Right lobe of liver (tissue), 6 donors: ENCODE results near the gene CTSD. TPM values are rescaled to one million over a fixed set of nuclear protein-coding genes. Genes with fewer than 3 reads are reported as not detected.

ENCODE experiments used
- ATAC-seq, 4 donors: fragments of 200-7000 bp; cut with Tn5 transposase; one replicate each; pipeline ENCODE4 v1.9.1; 2020; ENCODE audit warnings: mild to moderate bottlenecking in 4 of 4, moderate library complexity in 4 of 4
- DNase-seq, 3 donors: peaks; one replicate each; pipeline ENCODE4 v3.0.0-alpha.2; 2020
- H3K27ac ChIP-seq, 3 donors: fragments of 200-600 bp; one replicate each; pipeline ENCODE4 v1.8.0; 2022
- H3K27me3 ChIP-seq, 2 donors: fragments of 200-600 bp; one replicate each; pipeline ENCODE4 v1.8.0; 2022
- H3K36me3 ChIP-seq, 4 donors: fragments of 200-600 bp; sonication (generic) in 1 of 4; one replicate each; pipeline versions ENCODE4 v1.5.1 to v1.8.0; 2017 to 2022; ENCODE audit warnings: control low read depth in 1 of 4
- H3K4me1 ChIP-seq, 4 donors: fragments of 200-600 bp; sonication (generic) in 1 of 4; one replicate each; pipeline versions ENCODE4 v1.5.1 to v1.8.0; 2017 to 2022; ENCODE audit warnings: control low read depth in 1 of 4
- H3K4me3 ChIP-seq, 3 donors: fragments of 200-600 bp; one replicate each; pipeline ENCODE4 v1.8.0; 2022
- H3K9me3 ChIP-seq, 4 donors: fragments of 200-600 bp; sonication (generic) in 1 of 4; one replicate each; pipeline versions ENCODE4 v1.5.1 to v1.8.0; 2017 to 2022; ENCODE audit warnings: control low read depth in 1 of 4
- POLR2A ChIP-seq: fragments of 450-650 bp; IDR thresholded peaks from one replicate; pipeline ENCODE4 v1.6.1; 2017; ENCODE audit warnings: antibody characterized with exemption, mild to moderate bottlenecking
- WGBS: methylation state at CpG from one replicate; pipeline ENCODE4 v1.1.6; 2018; ENCODE audit warnings: low coverage, low lambda C conversion rate; ENCODE audit not compliant: insufficient coverage; ENCODE audit errors: missing lambda C conversion rate; 5-methylcytosine and 5-hydroxymethylcytosine counted together
- intact Hi-C, 2 donors: fragments of 100-400 bp; cut with DNase I; formaldehyde crosslinking; loops; one replicate each; pipeline versions ENCODE4 v1.11.2 to v1.14.1; 2022
- total RNA-seq, 6 experiments: library from RNA; depleted of rRNA in 2 of 6; stranded (reverse); fragments of >200 nt in 2 of 6; fragmentation: NEBNext Ultra II Directional in 3 of 6; extraction: Animal tissue kit (Norgen Biotek cat#: 25700) in 3 of 6; gene quantifications; one replicate each; pipeline versions ENCODE4 v1.1.0 to v1.2.4, GENCODE V29; 2016 to 2023
- TF ChIP-seq, protein P1 (sequence below), 4 donors: fragments of 200-600 bp in 3 of 4; fragments of 450-650 bp in 1 of 4; IDR thresholded peaks; one replicate each; pipeline versions ENCODE4 v1.5.1 to v1.8.0; 2016 to 2022; ENCODE audit warnings: antibody characterized with exemption in 4 of 4, mild to moderate bottlenecking in 2 of 4
- donor health status: DM: no; HTN: yes; CAD: no.
- donor health status: DM: no; HTN: no; CAD: no.
- donor health status: DM: no; HTN: no; CAD: no.
- donor health status: DM: no; HTN: yes; CAD: no.
- donor health status: DM: no; HTN: yes; CAD: no.

Gene CTSD
- total RNA-seq, 6 experiments from 2014 or later, result 515 to 1,549 (median 1,009) TPM

DNA sequence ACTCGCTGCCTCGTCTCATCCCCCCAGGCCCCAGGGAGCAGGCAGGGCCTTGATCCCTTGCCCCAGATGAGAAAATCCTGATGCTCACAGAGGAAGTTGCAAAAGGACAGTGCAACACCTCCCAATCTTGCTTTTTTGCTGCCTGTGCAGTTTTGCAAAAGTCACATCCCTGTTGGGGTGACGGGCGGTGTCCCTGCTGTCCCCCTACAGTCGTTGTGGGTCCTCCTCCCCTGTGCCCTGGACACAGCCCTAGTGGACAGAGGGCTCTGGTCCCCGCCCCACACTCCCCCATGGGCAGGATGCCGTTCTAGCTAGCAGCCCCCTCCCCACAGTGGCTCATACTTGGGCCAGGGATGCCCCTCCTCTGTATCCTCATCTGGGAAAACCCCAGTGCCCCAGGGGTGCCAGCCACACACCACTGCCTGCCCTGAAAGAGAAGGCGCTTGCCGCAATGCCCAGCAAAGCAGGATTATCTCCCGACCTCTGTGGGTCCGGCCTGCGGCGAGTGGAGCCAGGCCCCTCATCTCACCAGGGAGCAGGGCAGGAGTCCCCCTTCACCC is 18.4 kb upstream of the CTSD start:
- no peaks in the 10 kb centered on the region for H3K4me1 ChIP-seq
- peak overlapping the region in 1 of 3 donors; percentile 24 for H3K27ac ChIP-seq
- peak in 3 of 4 donors; percentile 10 to 48 (median 31) for ATAC-seq
- whole genome bisulfite sequencing, result 44% methylated on average over 4 of the region's 13 CpGs
- peak in 2 of 3 donors; percentile 25 to 45 for DNase-seq
- no peaks in the 10 kb centered on the region for H3K27me3 ChIP-seq
- no peak overlapping the region for H3K4me3 ChIP-seq
- H3K36me3 ChIP-seq, result no peaks in the 10 kb centered on the region
- intact Hi-C loops, result no loop called here
- H3K9me3 ChIP-seq, result no peaks in the 10 kb centered on the region
- no peak for TF ChIP-seq POLR2A
- TF ChIP-seq, protein P1, sequence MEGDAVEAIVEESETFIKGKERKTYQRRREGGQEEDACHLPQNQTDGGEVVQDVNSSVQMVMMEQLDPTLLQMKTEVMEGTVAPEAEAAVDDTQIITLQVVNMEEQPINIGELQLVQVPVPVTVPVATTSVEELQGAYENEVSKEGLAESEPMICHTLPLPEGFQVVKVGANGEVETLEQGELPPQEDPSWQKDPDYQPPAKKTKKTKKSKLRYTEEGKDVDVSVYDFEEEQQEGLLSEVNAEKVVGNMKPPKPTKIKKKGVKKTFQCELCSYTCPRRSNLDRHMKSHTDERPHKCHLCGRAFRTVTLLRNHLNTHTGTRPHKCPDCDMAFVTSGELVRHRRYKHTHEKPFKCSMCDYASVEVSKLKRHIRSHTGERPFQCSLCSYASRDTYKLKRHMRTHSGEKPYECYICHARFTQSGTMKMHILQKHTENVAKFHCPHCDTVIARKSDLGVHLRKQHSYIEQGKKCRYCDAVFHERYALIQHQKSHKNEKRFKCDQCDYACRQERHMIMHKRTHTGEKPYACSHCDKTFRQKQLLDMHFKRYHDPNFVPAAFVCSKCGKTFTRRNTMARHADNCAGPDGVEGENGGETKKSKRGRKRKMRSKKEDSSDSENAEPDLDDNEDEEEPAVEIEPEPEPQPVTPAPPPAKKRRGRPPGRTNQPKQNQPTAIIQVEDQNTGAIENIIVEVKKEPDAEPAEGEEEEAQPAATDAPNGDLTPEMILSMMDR (IDR thresholded peaks at IDR 0.05), result no peak

DNA sequence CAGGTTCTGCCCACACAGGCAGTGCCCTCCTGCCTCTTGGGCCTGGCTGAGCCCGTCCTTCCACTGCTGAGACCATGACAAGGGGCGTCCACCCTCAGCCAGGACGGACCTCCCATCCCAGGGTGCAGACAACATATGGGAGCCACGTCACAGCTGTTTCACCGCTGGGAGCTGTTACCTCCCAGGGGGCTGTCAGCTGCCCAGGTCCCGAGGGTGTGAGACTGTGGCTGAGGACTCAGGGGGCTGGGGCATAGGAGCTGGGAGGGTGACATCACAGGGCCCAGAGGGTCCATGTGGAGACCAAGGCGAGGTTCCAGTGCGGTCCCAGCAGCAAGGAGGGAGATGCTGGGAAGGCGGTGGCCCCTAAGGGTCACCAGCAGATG is 17.9 kb upstream of the CTSD start:
- no peak for ATAC-seq
- WGBS, result 20% methylated on average over 1 of the region's 9 CpGs

DNA sequence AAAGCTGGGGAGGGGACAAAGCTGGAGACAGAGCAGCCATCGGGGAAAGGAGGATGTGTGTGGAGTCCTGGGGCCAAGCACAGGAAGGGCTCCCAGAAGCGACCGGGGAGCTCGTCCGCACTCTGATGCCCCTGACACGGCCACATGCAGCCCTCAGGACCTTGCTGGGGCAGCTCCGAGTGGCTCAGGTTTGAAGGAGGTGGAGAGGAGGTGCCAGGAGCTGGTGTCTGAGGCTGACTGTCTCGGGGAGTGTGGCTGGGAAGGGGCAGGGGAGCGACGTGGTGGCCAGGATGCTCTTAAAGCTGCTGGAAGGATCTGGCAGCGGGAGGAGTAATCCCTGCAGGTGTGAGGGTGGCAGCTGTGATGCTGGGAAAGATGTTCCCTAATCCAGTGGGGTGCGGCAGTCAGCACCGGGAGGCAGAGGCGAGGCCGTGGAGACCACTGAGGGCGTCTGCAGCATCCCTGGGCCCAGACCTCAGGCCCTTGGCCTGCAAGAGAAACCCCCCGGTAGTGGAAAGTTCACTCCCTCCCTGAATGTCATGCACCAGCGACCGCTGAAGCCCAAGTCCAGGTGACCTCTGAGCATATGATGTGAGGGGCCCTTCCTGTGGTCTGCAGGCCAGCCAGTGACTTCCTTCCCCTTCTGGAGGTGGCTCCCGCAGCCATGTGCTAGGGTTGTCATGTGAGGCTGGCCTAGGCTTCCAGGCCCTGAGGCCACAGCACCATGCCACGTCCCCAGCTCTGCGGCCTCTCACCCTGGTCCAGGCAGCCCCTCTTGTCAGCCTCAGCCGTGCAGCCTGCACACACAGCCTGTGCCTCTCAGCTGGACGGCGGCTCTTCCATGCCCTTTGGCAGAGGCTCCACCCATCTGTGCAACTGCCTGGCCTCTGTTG is 17.2 kb upstream of the CTSD start:
- Histone ChIP-seq H3K4me3 (no peak overlapping the region), H3K9me3 (no peaks in the 10 kb centered on the region), H3K27me3 (no peaks in the 10 kb centered on the region), H3K27ac (peak overlapping the region in 2 of 3 donors; percentile 24 to 33), H3K4me1 (no peaks in the 10 kb centered on the region), H3K36me3 (no peaks in the 10 kb centered on the region)
- DNase-seq, result peak; percentile 63 to 76 (median 67)
- intact Hi-C loops, result no loop called here
- WGBS, result 52% methylated on average over 7 of the region's 25 CpGs
- TF ChIP-seq POLR2A, result no peak
- TF ChIP-seq, protein P1 (IDR thresholded peaks at IDR 0.05), result no peak
- ATAC-seq, result peak; percentile 46 to 68 (median 51)

More for the DNA sequence above, 17.9 kb upstream of the CTSD start:
- Histone ChIP-seq H3K27me3 (no peaks in the 10 kb centered on the region), H3K4me1 (no peaks in the 10 kb centered on the region), H3K27ac (peak overlapping the region in 2 of 3 donors; percentile 24 to 33), H3K9me3 (no peaks in the 10 kb centered on the region), H3K36me3 (no peaks in the 10 kb centered on the region), H3K4me3 (no peak overlapping the region)
- intact Hi-C loops, result no loop called here
- no peak for DNase-seq
- no peak for TF ChIP-seq POLR2A
- TF ChIP-seq, protein P1 (IDR thresholded peaks at IDR 0.05), result no peak

DNA sequence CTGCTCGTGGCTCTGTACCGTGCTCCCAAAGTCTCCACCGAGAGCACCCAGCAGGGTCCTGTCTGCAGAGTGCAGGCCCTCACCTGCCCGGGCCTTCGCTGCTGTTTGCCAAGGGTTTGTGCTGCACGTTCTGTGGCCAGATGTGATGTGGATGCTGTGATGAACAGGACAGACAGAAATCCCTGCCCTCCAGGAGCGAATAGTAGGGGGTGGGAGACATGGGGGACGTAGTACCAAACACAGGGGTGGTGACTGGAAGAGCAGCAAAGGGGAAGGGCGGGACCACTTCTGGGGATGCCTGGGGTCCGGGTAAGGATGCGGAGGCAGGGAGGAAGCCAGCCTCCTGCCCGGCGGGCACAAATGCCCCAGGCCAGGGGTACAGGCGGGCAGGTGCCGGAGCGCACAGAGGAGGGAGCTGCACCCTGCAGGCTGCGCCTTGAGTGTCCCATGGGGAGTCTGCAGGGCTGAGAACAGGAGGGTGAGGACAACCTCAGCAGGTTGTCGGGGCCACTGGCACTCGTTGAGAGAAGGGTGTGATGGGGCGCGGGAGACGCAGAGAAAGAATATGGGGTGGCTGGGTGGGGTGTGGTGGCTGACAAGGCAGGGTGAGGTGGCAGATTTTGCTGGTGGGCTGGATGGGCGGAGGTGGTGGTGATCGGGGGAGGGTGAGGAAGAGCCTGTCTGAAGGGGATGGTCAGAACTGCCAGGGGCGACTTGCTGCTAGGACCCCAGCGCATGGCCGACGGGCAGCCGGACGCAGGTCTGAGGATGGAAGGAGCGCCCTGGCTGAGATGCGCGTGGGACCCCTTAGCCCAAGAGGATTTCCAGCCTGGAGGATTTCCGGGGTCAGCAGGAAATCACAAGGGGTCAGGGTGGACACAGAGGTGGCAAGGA is 16.3 kb upstream of the CTSD start:
- 78% methylated on average over 31 of the region's 34 CpGs for WGBS

More for the DNA sequence above, 16.3 kb upstream of the CTSD start:
- no peaks in the 10 kb centered on the region for H3K36me3 ChIP-seq
- H3K4me1 ChIP-seq, result no peaks in the 10 kb centered on the region
- no peaks in the 10 kb centered on the region for H3K27me3 ChIP-seq
- intact Hi-C loops, result no loop called here
- H3K4me3 ChIP-seq, result no peak overlapping the region
- no peak overlapping the region for H3K27ac ChIP-seq
- TF ChIP-seq, protein P1 (IDR thresholded peaks at IDR 0.05), result no peak
- TF ChIP-seq POLR2A, result no peak
- DNase-seq (no peak), ATAC-seq (no peak)
- no peaks in the 10 kb centered on the region for H3K9me3 ChIP-seq
